Esophagus squamous epithelium (tissue), 5 donors: Measurements from ENCODE around the gene KCNC2. TPM values are rescaled to one million over a fixed set of nuclear protein-coding genes. Genes with fewer than 3 reads are reported as not detected.
A peak's percentile ranks its signal among the peaks of the same experiment; 100 is the strongest.
"Not testable (repeated sequence)": the region's sequence is repeated elsewhere in the genome, so short reads cannot be mapped to it uniquely, and the experiment has no call there.

Experiments used
- DNase-seq: peaks from one replicate; lab custom pipeline; 2025; lab: John Stamatoyannopoulos, UW
- H3K27ac ChIP-seq, 4 donors: fragments of 200-600 bp; sonication (generic); one replicate each; pipeline ENCODE4 v1.5.1; 2016 to 2019; ENCODE audit warnings: mild to moderate bottlenecking in 1 of 4
- H3K27me3 ChIP-seq, 4 donors: fragments of 200-600 bp; sonication (generic); 1 replicate in 3 of 4; 2 replicates in 1 of 4; pipeline versions ENCODE4 v1.5.1 to v1.6.0; 2017 to 2021; ENCODE audit warnings: antibody characterized with exemption in 1 of 4
- H3K36me3 ChIP-seq, 3 donors: fragments of 200-600 bp; sonication (generic); one replicate each; pipeline ENCODE4 v1.5.1; 2016 to 2019
- H3K4me1 ChIP-seq, 3 donors: fragments of 200-600 bp; sonication (generic); one replicate each; pipeline ENCODE4 v1.5.1; 2017 to 2019
- H3K4me3 ChIP-seq, 4 donors: fragments of 200-600 bp; sonication (generic); 1 replicate in 3 of 4; 2 replicates in 1 of 4; pipeline ENCODE4 v1.5.1; 2016 to 2019; ENCODE audit warnings: mild to moderate bottlenecking in 2 of 4, moderate library complexity in 1 of 4
- H3K9me3 ChIP-seq, 3 donors: fragments of 200-600 bp; sonication (generic); one replicate each; pipeline ENCODE4 v1.5.1; 2016 to 2019
- POLR2A ChIP-seq, 4 donors: fragments of 450-650 bp; IDR thresholded peaks; one replicate each; pipeline ENCODE4 v1.6.1; 2017; ENCODE audit warnings: antibody characterized with exemption in 4 of 4, mild to moderate bottlenecking in 4 of 4, moderate library complexity in 3 of 4
- WGBS, 2 donors: methylation state at CpG; one replicate each; pipeline ENCODE4 v1.1.5; 2018; 5-methylcytosine and 5-hydroxymethylcytosine counted together
- intact Hi-C: fragments of 100-400 bp; cut with DNase I; formaldehyde crosslinking; loops from one replicate; pipeline ENCODE4 v1.15.0; 2022
- total RNA-seq, 4 donors: library from RNA; depleted of rRNA; stranded (reverse); fragments of >200 nt; gene quantifications; one replicate each; pipeline ENCODE4 v1.1.0, GENCODE V29; 2016
- TF ChIP-seq, protein P1 (sequence below), 6 experiments: fragments of 450-650 bp in 4 of 6; fragments of 200-600 bp in 2 of 6; sonication (generic) in 2 of 6; IDR thresholded peaks; one replicate each; pipeline ENCODE4 v1.5.1; 2016 to 2019; ENCODE audit warnings: antibody characterized with exemption in 6 of 6, mild to moderate bottlenecking in 4 of 6, moderate library complexity in 4 of 6
- donor health status: DM: yes; HTN: yes; CAD: no.

The KCNC2 gene
- total RNA-seq, 4 donors from 2014 or later, result not detected

DNA sequence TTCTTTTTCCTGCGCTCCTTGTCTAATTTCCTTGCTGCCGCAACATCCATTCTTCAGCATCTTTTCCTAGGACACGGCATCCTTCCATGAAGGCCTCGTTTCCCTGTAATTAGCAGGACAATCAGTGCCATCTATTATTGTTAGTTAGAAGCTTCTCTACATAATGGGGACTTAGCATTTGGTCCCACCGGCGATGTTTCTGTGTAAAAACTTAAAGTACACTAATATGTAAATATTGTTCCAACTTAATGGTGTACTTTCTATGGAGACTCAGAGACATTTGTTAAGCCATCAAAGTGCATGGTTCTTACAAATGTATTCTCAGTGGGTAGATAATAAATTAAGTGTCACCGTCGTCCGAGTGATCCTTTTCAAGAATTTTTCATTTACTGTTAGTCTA is 17.4 kb downstream of the KCNC2 start:
- H3K9me3 ChIP-seq, result no peaks in the 10 kb centered on the region
- DNase-seq, result no peak
- no peaks in the 10 kb centered on the region for H3K36me3 ChIP-seq
- H3K4me1 ChIP-seq, result peaks cover 0 to 21% (median 0%) of the 10 kb centered on the region in 3 donors
- H3K27ac ChIP-seq, result no peak overlapping the region
- no peak overlapping the region for H3K4me3 ChIP-seq
- TF ChIP-seq POLR2A (IDR thresholded peaks at IDR 0.05), result no peak
- TF ChIP-seq, protein P1, sequence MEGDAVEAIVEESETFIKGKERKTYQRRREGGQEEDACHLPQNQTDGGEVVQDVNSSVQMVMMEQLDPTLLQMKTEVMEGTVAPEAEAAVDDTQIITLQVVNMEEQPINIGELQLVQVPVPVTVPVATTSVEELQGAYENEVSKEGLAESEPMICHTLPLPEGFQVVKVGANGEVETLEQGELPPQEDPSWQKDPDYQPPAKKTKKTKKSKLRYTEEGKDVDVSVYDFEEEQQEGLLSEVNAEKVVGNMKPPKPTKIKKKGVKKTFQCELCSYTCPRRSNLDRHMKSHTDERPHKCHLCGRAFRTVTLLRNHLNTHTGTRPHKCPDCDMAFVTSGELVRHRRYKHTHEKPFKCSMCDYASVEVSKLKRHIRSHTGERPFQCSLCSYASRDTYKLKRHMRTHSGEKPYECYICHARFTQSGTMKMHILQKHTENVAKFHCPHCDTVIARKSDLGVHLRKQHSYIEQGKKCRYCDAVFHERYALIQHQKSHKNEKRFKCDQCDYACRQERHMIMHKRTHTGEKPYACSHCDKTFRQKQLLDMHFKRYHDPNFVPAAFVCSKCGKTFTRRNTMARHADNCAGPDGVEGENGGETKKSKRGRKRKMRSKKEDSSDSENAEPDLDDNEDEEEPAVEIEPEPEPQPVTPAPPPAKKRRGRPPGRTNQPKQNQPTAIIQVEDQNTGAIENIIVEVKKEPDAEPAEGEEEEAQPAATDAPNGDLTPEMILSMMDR (IDR thresholded peaks at IDR 0.05), result no peak
- H3K27me3 ChIP-seq, result no peaks in the 10 kb centered on the region
- intact Hi-C loops, result no loop called here
- 78 to 84% methylated on average over 9 of the region's 9 CpGs for WGBS, 2 donors

DNA sequence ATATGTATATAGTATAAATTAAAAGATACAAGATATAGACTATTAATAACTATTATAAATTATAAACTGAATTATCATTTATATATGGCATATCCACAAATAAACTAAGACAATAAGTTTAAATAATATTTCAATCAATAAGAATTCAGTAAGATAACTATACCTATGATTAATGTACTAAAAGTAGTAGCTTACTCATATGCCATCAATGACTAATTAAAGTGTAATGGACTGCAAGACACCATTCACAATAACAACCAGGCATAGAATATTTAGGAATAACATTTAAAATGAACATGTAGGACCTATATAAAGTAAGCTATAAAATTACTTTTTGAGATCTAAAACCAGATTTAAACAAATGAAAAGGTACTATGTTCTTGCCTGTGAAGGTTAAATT is 18.8 kb downstream of the KCNC2 start:
- Histone ChIP-seq H3K9me3 (no peaks in the 10 kb centered on the region), H3K4me1 (peaks cover 0 to 10% (median 0%) of the 10 kb centered on the region in 3 donors), H3K36me3 (no peaks in the 10 kb centered on the region), H3K4me3 (no peak overlapping the region), H3K27me3 (no peaks in the 10 kb centered on the region), H3K27ac (no peak overlapping the region)
- intact Hi-C loops, result no loop called here
- no peak for DNase-seq
- TF ChIP-seq, protein P1 (IDR thresholded peaks at IDR 0.05), result no peak
- TF ChIP-seq POLR2A (IDR thresholded peaks at IDR 0.05), result no peak

DNA sequence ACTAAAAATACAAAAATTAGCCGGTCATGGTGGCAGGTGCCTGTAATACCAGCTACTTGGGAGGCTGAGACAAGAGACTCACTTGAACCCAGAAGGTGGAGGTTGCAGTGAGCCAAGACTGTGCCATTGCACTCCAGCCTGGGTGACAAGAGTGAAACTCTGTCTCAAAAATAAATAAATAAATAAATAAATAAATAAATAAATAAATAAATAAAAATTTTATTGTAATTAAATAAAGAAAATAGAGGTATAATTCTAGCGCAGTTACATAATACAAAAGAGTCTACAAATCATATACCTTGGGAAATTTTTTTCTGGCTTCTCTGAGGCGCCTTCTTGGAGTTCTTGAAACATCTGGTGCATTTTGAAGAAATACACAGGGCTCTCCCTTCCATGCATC is 23.8 kb downstream of the KCNC2 start:
- not testable (repeated sequence) for H3K4me1 ChIP-seq

DNA sequence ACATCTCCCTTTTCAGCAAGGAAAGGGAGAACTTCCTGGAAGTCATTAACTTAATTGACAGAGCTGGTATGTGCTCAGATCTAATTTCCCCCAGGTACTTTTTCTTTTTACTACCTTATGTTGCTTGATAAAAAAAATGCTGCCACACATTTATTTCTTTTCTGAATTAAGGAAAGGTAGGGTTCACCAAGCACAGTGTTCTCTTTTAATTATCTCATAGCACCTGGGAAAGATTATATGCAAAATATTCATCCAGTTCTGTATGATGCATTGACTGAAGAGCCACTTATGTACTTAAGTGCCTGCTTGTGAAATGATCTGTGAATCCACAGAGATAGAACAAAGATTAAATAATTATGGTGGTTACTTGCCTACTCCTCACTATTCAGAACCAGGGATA is 25.1 kb downstream of the KCNC2 start:
- intact Hi-C loops, result no loop called here
- Histone ChIP-seq H3K36me3 (no peaks in the 10 kb centered on the region), H3K27ac (no peak overlapping the region), H3K9me3 (no peaks in the 10 kb centered on the region), H3K4me3 (no peak overlapping the region), H3K4me1 (no peaks in the 10 kb centered on the region), H3K27me3 (no peaks in the 10 kb centered on the region)
- no peak for DNase-seq
- no peak for TF ChIP-seq POLR2A (IDR thresholded peaks at IDR 0.05)
- TF ChIP-seq, protein P1 (IDR thresholded peaks at IDR 0.05), result no peak

More for the DNA sequence above, 23.8 kb downstream of the KCNC2 start:
- DNase-seq, H3K36me3 ChIP-seq, H3K27me3 ChIP-seq, H3K27ac ChIP-seq, H3K4me3 ChIP-seq, H3K9me3 ChIP-seq, intact Hi-C loops: not testable (repeated sequence)
- 88 to 97% methylated on average over 3 of the region's 3 CpGs for WGBS, 2 donors

DNA sequence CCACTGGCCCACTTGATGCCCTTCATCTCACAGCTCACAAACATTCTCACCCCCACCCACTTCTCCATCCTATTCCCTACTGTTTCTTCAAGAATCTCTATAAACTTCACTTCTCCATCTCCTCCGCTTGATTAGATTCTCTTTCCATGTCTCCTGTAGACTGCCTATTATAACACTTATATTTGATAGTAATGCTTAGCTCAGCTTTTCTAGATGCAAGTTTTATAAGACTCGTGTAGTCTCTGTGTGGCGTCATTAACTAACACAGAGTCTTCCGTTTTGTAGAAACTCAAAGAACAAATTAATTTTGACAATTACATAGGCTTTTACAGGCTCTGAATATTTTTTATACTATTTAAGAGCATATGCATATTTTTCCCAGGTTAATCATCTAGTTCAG is 25.7 kb downstream of the KCNC2 start:
- Histone ChIP-seq H3K27ac (no peak overlapping the region), H3K27me3 (no peaks in the 10 kb centered on the region), H3K9me3 (no peaks in the 10 kb centered on the region), H3K4me1 (no peaks in the 10 kb centered on the region), H3K4me3 (no peak overlapping the region), H3K36me3 (no peaks in the 10 kb centered on the region)
- intact Hi-C loops, result no loop called here
- 90 to 91% methylated on average over 4 of the region's 4 CpGs for WGBS, 2 donors
- no peak for DNase-seq
- TF ChIP-seq, protein P1 (IDR thresholded peaks at IDR 0.05), result no peak
- TF ChIP-seq POLR2A (IDR thresholded peaks at IDR 0.05), result no peak

DNA sequence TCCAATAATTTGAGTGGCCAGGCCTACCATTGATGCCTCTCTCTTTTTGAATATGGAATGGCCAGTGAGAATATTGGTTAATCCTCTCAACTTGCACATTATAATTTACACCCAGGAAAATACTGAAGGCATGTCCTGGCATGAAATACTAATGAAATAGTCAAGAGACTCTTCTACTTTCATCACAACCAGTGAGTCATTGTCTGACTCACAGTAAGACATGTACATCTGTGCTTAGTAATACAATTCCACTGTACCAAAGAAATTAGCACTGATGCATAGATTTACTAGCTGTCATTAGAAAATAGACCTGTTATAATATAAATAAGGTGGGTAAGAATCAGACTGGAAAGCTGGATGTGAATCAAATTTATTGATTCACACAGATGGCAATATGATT is 31.6 kb downstream of the KCNC2 start:
- intact Hi-C loops, result no loop called here
- no peak for TF ChIP-seq POLR2A (IDR thresholded peaks at IDR 0.05)
- TF ChIP-seq, protein P1 (IDR thresholded peaks at IDR 0.05), result no peak

More for the DNA sequence above, 31.6 kb downstream of the KCNC2 start:
- no peak for DNase-seq
- Histone ChIP-seq H3K27me3 (no peaks in the 10 kb centered on the region), H3K36me3 (no peaks in the 10 kb centered on the region), H3K4me1 (peaks cover 0 to 13% (median 0%) of the 10 kb centered on the region in 3 donors), H3K4me3 (no peak overlapping the region), H3K27ac (peak overlapping the region in 1 of 4 donors; percentile 31), H3K9me3 (no peaks in the 10 kb centered on the region)
